ENCODE results near the gene IGLL5.

The IGLL5 gene

GRCh38 chr22:22910272-22911240, 22.9 kb downstream of the IGLL5 start:
- H3K36me3 ChIP-seq (ENCODE audit: control insufficient read depth, insufficient read depth, low read length): no peaks in the 10 kb centered on the region
- no peak overlapping the region for H2AFZ ChIP-seq
- H3K4me1 ChIP-seq: no peaks in the 10 kb centered on the region
- no peak overlapping the region for H3K9ac ChIP-seq
- H3K9me3 ChIP-seq (ENCODE audit: control insufficient read depth, low read length): no peaks in the 10 kb centered on the region
- no peak overlapping the region for H3K27ac ChIP-seq
- no peaks in the 10 kb centered on the region for H3K27me3 ChIP-seq (ENCODE audit: control insufficient read depth, insufficient read depth, low read length)
- no peaks in the 10 kb centered on the region for H3K79me2 ChIP-seq
- no peak overlapping the region for H3K4me2 ChIP-seq (ENCODE audit: low read length)
- TF ChIP-seq CTCF (IDR thresholded peaks at IDR 0.05): no peak
- H3K4me3 ChIP-seq (ENCODE audit: low read depth, low read length): no peak overlapping the region

GRCh38 chr22:22911327-22912134, 23.9 kb downstream of the IGLL5 start:
- TF ChIP-seq CTCF (IDR thresholded peaks at IDR 0.05): no peak
- Histone ChIP-seq H3K36me3 (ENCODE audit: control insufficient read depth, insufficient read depth, low read length) (no peaks in the 10 kb centered on the region), H3K27me3 (ENCODE audit: control insufficient read depth, insufficient read depth, low read length) (no peaks in the 10 kb centered on the region), H3K79me2 (no peaks in the 10 kb centered on the region), H3K4me3 (ENCODE audit: low read depth, low read length) (no peak overlapping the region), H3K9me3 (ENCODE audit: control insufficient read depth, low read length) (no peaks in the 10 kb centered on the region), H3K9ac (no peak overlapping the region), H3K27ac (no peak overlapping the region), H3K4me2 (ENCODE audit: low read length) (no peak overlapping the region), H3K4me1 (no peaks in the 10 kb centered on the region), H2AFZ (no peak overlapping the region)

GRCh38 chr22:22912135-22912987, 24.7 kb downstream of the IGLL5 start:
- H3K4me3 ChIP-seq (ENCODE audit: low read depth, low read length): no peak overlapping the region
- no peaks in the 10 kb centered on the region for H3K4me1 ChIP-seq
- H3K27me3 ChIP-seq (ENCODE audit: control insufficient read depth, insufficient read depth, low read length): no peaks in the 10 kb centered on the region
- H2AFZ ChIP-seq: no peak overlapping the region
- no peak overlapping the region for H3K4me2 ChIP-seq (ENCODE audit: low read length)
- TF ChIP-seq CTCF (IDR thresholded peaks at IDR 0.05): no peak
- no peaks in the 10 kb centered on the region for H3K79me2 ChIP-seq
- H3K36me3 ChIP-seq (ENCODE audit: control insufficient read depth, insufficient read depth, low read length): no peaks in the 10 kb centered on the region
- H3K9me3 ChIP-seq (ENCODE audit: control insufficient read depth, low read length): no peaks in the 10 kb centered on the region
- no peak overlapping the region for H3K27ac ChIP-seq
- no peak overlapping the region for H3K9ac ChIP-seq

GRCh38 chr22:22912988-22913253, 25.3 kb downstream of the IGLL5 start:
- no peak overlapping the region for H3K27ac ChIP-seq
- H3K4me1 ChIP-seq: no peaks in the 10 kb centered on the region
- no peak overlapping the region for H2AFZ ChIP-seq
- H3K4me2 ChIP-seq (ENCODE audit: low read length): no peak overlapping the region
- no peaks in the 10 kb centered on the region for H3K9me3 ChIP-seq (ENCODE audit: control insufficient read depth, low read length)
- H3K79me2 ChIP-seq: no peaks in the 10 kb centered on the region
- no peak overlapping the region for H3K4me3 ChIP-seq (ENCODE audit: low read depth, low read length)
- no peak overlapping the region for H3K9ac ChIP-seq
- no peaks in the 10 kb centered on the region for H3K27me3 ChIP-seq (ENCODE audit: control insufficient read depth, insufficient read depth, low read length)
- no peak for TF ChIP-seq CTCF (IDR thresholded peaks at IDR 0.05)
- no peaks in the 10 kb centered on the region for H3K36me3 ChIP-seq (ENCODE audit: control insufficient read depth, insufficient read depth, low read length)

Data from parathyroid adenoma (tissue), 2 donors.